IMR-90 (cell line): ENCODE data around the gene ACTR3C. TPM values are rescaled to one million over a fixed set of nuclear protein-coding genes. Genes with fewer than 3 reads are reported as not detected.

Source experiments
- ATAC-seq: fragments of 200-7000 bp; cut with Tn5 transposase; 2 replicates; pipeline ENCODE4 v1.9.1; 2020; ENCODE audit warnings: low read depth, mild to moderate bottlenecking, moderate library complexity
- BruUV-seq: library from RNA; stranded (reverse); fragments of 400-500 nt; replicated peaks from 2 replicates; lab custom pipeline; 2021; lab: Mats Ljungman, UMichigan
- CTCF ChIA-PET: fragments of 300-600 bp; formaldehyde crosslinking; extraction: SDS; loops from one replicate; lab custom pipeline; 2021; ENCODE audit warnings: antibody characterized with exemption; lab: Yijun Ruan, JAX
- POLR2A ChIA-PET: fragments of 300-600 bp; sonication (Branson Sonifier 250); formaldehyde crosslinking; loops from one replicate; lab custom pipeline; 2022; ENCODE audit warnings: antibody characterized with exemption; ENCODE audit not compliant: unreplicated experiment; lab: Charles Lee
- DNase-seq: peaks from one replicate; pipeline ENCODE4 v3.0.0; 2013
- H2AFZ ChIP-seq: replicated peaks from 2 replicates; pipeline ENCODE3; 2013; ENCODE audit warnings: low read length, mild to moderate bottlenecking; ENCODE audit not compliant: poor library complexity
- H2AK5ac ChIP-seq: 2 replicates; pipeline ENCODE4 v1.6.1; 2013; ENCODE audit warnings: low read depth, low read length, inconsistent platforms
- H2AK9ac ChIP-seq: replicated peaks from 2 replicates; pipeline ENCODE3; 2013; ENCODE audit warnings: mild to moderate bottlenecking, low read depth, low read length, moderate library complexity; ENCODE audit not compliant: poor library complexity
- H2BK120ac ChIP-seq: 2 replicates; pipeline ENCODE4 v1.6.1; 2013; ENCODE audit warnings: low read depth, low read length, inconsistent platforms
- H2BK15ac ChIP-seq: 3 replicates; pipeline ENCODE4 v1.6.1; 2013; ENCODE audit warnings: low read depth, low read length, inconsistent platforms
- H2BK20ac ChIP-seq: 2 replicates; pipeline ENCODE4 v1.6.1; 2013; ENCODE audit warnings: low read depth, mild to moderate bottlenecking, inconsistent platforms, low read length, moderate library complexity
- H2BK5ac ChIP-seq: 2 replicates; pipeline ENCODE4 v1.6.1; 2013; ENCODE audit warnings: mild to moderate bottlenecking, low read depth, low read length, inconsistent platforms; ENCODE audit not compliant: poor library complexity, severe bottlenecking
- H3K14ac ChIP-seq: replicated peaks from 2 replicates; pipeline ENCODE4 v1.6.1; 2013; ENCODE audit warnings: low read depth, low read length, inconsistent platforms
- H3K18ac ChIP-seq: 2 replicates; pipeline ENCODE4 v1.6.1; 2013; ENCODE audit warnings: low read depth, low read length, control low read depth
- H3K23ac ChIP-seq: 2 replicates; pipeline ENCODE4 v1.6.1; 2013; ENCODE audit warnings: low read depth, low read length, inconsistent platforms
- H3K27ac ChIP-seq: 2 replicates; pipeline ENCODE4 v1.5.1; 2013; ENCODE audit warnings: mild to moderate bottlenecking, control low read depth, low read length; ENCODE audit not compliant: insufficient read depth
- H3K27me3 ChIP-seq: 2 replicates; pipeline ENCODE4 v1.6.1; 2013; ENCODE audit warnings: low read length; ENCODE audit not compliant: control insufficient read depth, insufficient read depth
- H3K36me3 ChIP-seq: 2 replicates; pipeline ENCODE4 v1.6.1; 2013; ENCODE audit warnings: low read length, mixed read lengths; ENCODE audit not compliant: control insufficient read depth, insufficient read depth
- H3K4ac ChIP-seq: 2 replicates; pipeline ENCODE4 v1.6.1; 2013; ENCODE audit warnings: low read depth, low read length, inconsistent platforms
- H3K4me1 ChIP-seq: 2 replicates; pipeline ENCODE4 v1.6.1; 2013; ENCODE audit warnings: low read length, mixed read lengths; ENCODE audit not compliant: control insufficient read depth, insufficient read depth
- H3K4me2 ChIP-seq: 2 replicates; pipeline ENCODE4 v1.6.1; 2013; ENCODE audit warnings: low read depth, mild to moderate bottlenecking, control low read depth, low read length, moderate library complexity
- H3K4me3 ChIP-seq: 2 replicates; pipeline ENCODE4 v1.5.1; 2013; ENCODE audit warnings: low read depth, mild to moderate bottlenecking, control low read depth, low read length, moderate library complexity; ENCODE audit not compliant: insufficient read depth
- H3K56ac ChIP-seq: 2 replicates; pipeline ENCODE4 v1.6.1; 2013; ENCODE audit warnings: low read length, inconsistent platforms; ENCODE audit not compliant: insufficient read depth; ENCODE audit errors: extremely low read depth
- H3K79me1 ChIP-seq, 2 experiments: 2 replicates each; pipeline ENCODE4 v1.6.1; 2013; ENCODE audit warnings: low read length in 2 of 2, inconsistent platforms in 1 of 2, low read depth in 1 of 2
- H3K9ac ChIP-seq: 2 replicates; pipeline ENCODE4 v1.6.1; 2013; ENCODE audit warnings: low read depth, low read length, control low read depth
- H3K9me1 ChIP-seq: 2 replicates; pipeline ENCODE4 v1.6.1; 2013; ENCODE audit warnings: low read length, inconsistent platforms; ENCODE audit not compliant: insufficient read depth
- H3K9me3 ChIP-seq: 2 replicates; pipeline ENCODE4 v1.6.1; 2013; ENCODE audit warnings: low read length; ENCODE audit not compliant: control insufficient read depth, insufficient read depth
- H4K20me1 ChIP-seq: 2 replicates; pipeline ENCODE4 v1.6.1; 2013; ENCODE audit warnings: low read length, inconsistent platforms; ENCODE audit not compliant: insufficient read depth
- H4K5ac ChIP-seq: 2 replicates; pipeline ENCODE4 v1.6.1; 2013; ENCODE audit warnings: mild to moderate bottlenecking, low read depth, low read length, control low read depth
- H4K8ac ChIP-seq, 2 experiments: 2 replicates each; pipeline ENCODE4 v1.6.1; 2013; ENCODE audit warnings: low read depth in 2 of 2, low read length in 2 of 2, control low read depth in 1 of 2, inconsistent platforms in 1 of 2
- H4K91ac ChIP-seq: 2 replicates; pipeline ENCODE4 v1.6.1; 2013; ENCODE audit warnings: low read depth, low read length, inconsistent platforms; ENCODE audit not compliant: insufficient read depth
- BHLHE40 ChIP-seq: fragments of 150-350 bp; IDR thresholded peaks from 2 replicates; pipeline ENCODE4 v1.6.1; 2016; ENCODE audit warnings: mild to moderate bottlenecking, low read depth, low read length
- CHD1 ChIP-seq: IDR thresholded peaks from 2 replicates; pipeline ENCODE4 v1.6.1; 2012; ENCODE audit warnings: low read depth, low read length, improper control_type of control experiment
- FOS ChIP-seq: fragments of 150-350 bp; IDR thresholded peaks from 2 replicates; pipeline ENCODE4 v1.6.1; 2016; ENCODE audit warnings: low read depth, low read length
- MAFK ChIP-seq: IDR thresholded peaks from 2 replicates; pipeline ENCODE4 v1.6.1; 2012; ENCODE audit warnings: low read depth, low read length, improper control_type of control experiment
- POLR2A ChIP-seq: IDR thresholded peaks from 2 replicates; pipeline ENCODE4 v1.6.1; 2012; ENCODE audit warnings: mild to moderate bottlenecking, low read depth, low read length
- RAD21 ChIP-seq: IDR thresholded peaks from 2 replicates; pipeline ENCODE4 v1.6.1; 2012; ENCODE audit warnings: low read length, improper control_type of control experiment
- RCOR1 ChIP-seq: IDR thresholded peaks from 2 replicates; pipeline ENCODE4 v1.6.1; 2012; ENCODE audit warnings: mild to moderate bottlenecking, low read length, improper control_type of control experiment; ENCODE audit not compliant: insufficient replicate concordance
- RFX5 ChIP-seq: IDR thresholded peaks from 2 replicates; pipeline ENCODE4 v1.8.0; 2012; ENCODE audit warnings: low read depth, mild to moderate bottlenecking, low read length, moderate library complexity
- WGBS, 2 experiments: methylation state at CpG; one replicate each; pipeline versions ENCODE4 v1.1.5 to v1.1.7; 2013; ENCODE audit warnings: missing lambda C conversion rate in 2 of 2; ENCODE audit not compliant: insufficient read length in 1 of 2; ENCODE audit errors: extremely low coverage in 2 of 2; 5-methylcytosine and 5-hydroxymethylcytosine counted together
- dilution Hi-C: fragments of 300-500 bp; cut with HindIII; formaldehyde crosslinking; loops from one replicate; pipeline ENCODE4 v1.14.3; 2018; ENCODE audit warnings: low sequenced_read_pairs; ENCODE audit not compliant: unreplicated experiment
- in situ Hi-C: fragments of 300-500 bp; cut with MboI; formaldehyde crosslinking; loops from 3 replicates; pipeline ENCODE4 v1.14.3; 2019; ENCODE audit warnings: low sequenced_read_pairs, inconsistent platforms, mixed read lengths
- intact Hi-C: fragments of 100-400 bp; cut with micrococcal nuclease; formaldehyde crosslinking; loops from 2 replicates; pipeline ENCODE4 v1.10.0; 2022
- polyA plus RNA-seq, 3 experiments: library from polyadenylated mRNA; depleted of rRNA; stranded (reverse); fragments of >200 nt; gene quantifications; 2 replicates each; pipeline ENCODE4 v1.2.3, GENCODE V29; 2012; ENCODE audit warnings: low replicate concordance in 1 of 3
- total RNA-seq: library from RNA; depleted of rRNA; stranded (reverse); fragments of >200 nt; gene quantifications from 2 replicates; pipeline ENCODE4 v1.2.3, GENCODE V29; 2012
- TF ChIP-seq, protein P1 (sequence below): fragments of 150-350 bp; IDR thresholded peaks from 2 replicates; pipeline ENCODE4 v1.6.1; 2016; ENCODE audit warnings: low read depth, mild to moderate bottlenecking, low read length, moderate library complexity, borderline replicate concordance
- TF ChIP-seq, protein P2 (sequence below): conservative IDR thresholded peaks from 2 replicates; pipeline ENCODE4 v1.5.1; 2012; ENCODE audit warnings: mild to moderate bottlenecking, low read depth, low read length, improper control_type of control experiment

The ACTR3C gene
- total and polyA plus RNA-seq, 2 of the 4 experiments (the other 2 are of a cell fraction) = not detected

DNA sequence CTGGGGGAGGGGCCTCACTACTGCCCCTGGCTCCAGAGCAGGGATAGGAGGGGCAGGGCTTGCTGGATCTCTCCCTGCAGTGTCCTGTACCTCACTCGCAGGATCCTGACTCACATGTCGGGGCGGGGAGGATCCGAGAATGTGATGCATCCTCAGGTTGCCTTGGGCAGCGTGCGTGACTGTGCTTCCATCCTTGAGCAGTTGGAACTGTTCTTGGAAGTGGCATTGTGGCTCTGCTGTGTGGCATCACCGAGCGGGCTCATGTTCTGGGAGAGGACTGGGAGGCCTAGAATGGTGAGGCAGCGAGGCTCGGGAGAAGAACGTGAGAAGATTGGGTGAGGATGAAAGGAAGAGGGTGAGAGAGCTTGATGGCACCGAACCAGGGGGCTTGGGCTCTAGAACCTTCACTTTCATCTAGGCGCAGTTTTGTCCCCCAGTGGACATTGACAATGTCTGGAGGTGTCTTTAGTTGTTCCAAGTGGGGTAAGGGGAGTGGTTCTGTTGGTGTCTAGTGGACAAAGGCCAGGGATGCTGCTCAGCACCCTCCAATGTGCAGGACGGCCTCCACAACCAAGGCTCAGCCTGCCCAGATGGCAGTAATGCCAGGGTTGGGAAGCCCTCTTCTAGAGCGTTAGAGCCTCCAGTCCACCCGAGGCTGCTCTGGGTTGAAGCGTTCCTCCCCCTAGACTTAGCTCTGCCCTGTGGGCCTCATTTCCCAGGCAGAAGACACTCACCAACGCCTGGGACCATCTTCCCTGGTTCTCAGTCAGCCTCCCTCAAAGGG lies 9.7 kb upstream of the ACTR3C start:
- Histone ChIP-seq H3K4me1 (peaks cover 13% of the 10 kb centered on the region), H3K18ac (no peak overlapping the region; the same call in 1 of the 2 replicates), H3K4me3 (no peak overlapping the region), H2AK9ac (no peak overlapping the region), H2BK120ac (peak overlapping the region; percentile 37; the same call in 1 of the 2 replicates), H2BK5ac (no peak overlapping the region), H3K9me1 (peaks cover 7% of the 10 kb centered on the region; the same call in 1 of the 2 replicates), H3K23ac (no peak overlapping the region), H2BK20ac (no peak overlapping the region), H4K20me1 (no peaks in the 10 kb centered on the region), H2BK15ac (peak overlapping the region; percentile 16; the same call in 1 of the 3 replicates), H2AK5ac (peak overlapping the region; percentile 54), H3K9ac (no peak overlapping the region), H3K36me3 (no peaks in the 10 kb centered on the region), H3K9me3 (no peaks in the 10 kb centered on the region), H3K4ac (peak overlapping the region; percentile 39; the same call in 1 of the 2 replicates), H3K27me3 (no peaks in the 10 kb centered on the region), H3K14ac (no peak overlapping the region), H4K5ac (no peak overlapping the region), H3K27ac (no peak overlapping the region), H4K8ac (no peak overlapping the region), H2AFZ (peak overlapping the region; percentile 32), H4K91ac (0 out of 2 replicates have a peak overlapping the region, but pooled peaks have one; percentile 85), H3K79me1 (no peaks in the 10 kb centered on the region), H3K4me2 (no peak overlapping the region), H3K56ac (no peak overlapping the region)
- ChIA-PET CTCF (no interaction called here), POLR2A (no interaction called here)
- ATAC-seq = no peak
- BruUV-seq = no TSS peak
- dilution Hi-C loops (no loop called here), intact Hi-C loops (no loop called here), in situ Hi-C loops (no loop called here)
- WGBS, 2 experiments = 93% methylated on average over 6 of the region's 18 CpGs; no CpG with 5 or more reads in 1 of the 2 experiments
- no peak for DNase-seq
- no peak for TF ChIP-seq RCOR1
- TF ChIP-seq POLR2A = no peak
- no peak for TF ChIP-seq MAFK
- no peak for TF ChIP-seq RFX5
- TF ChIP-seq CHD1 = no peak
- TF ChIP-seq BHLHE40 = no peak
- no peak for TF ChIP-seq FOS
- TF ChIP-seq, protein P1, sequence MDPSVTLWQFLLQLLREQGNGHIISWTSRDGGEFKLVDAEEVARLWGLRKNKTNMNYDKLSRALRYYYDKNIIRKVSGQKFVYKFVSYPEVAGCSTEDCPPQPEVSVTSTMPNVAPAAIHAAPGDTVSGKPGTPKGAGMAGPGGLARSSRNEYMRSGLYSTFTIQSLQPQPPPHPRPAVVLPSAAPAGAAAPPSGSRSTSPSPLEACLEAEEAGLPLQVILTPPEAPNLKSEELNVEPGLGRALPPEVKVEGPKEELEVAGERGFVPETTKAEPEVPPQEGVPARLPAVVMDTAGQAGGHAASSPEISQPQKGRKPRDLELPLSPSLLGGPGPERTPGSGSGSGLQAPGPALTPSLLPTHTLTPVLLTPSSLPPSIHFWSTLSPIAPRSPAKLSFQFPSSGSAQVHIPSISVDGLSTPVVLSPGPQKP = no peak
- TF ChIP-seq RAD21 = no peak
- TF ChIP-seq, protein P2, sequence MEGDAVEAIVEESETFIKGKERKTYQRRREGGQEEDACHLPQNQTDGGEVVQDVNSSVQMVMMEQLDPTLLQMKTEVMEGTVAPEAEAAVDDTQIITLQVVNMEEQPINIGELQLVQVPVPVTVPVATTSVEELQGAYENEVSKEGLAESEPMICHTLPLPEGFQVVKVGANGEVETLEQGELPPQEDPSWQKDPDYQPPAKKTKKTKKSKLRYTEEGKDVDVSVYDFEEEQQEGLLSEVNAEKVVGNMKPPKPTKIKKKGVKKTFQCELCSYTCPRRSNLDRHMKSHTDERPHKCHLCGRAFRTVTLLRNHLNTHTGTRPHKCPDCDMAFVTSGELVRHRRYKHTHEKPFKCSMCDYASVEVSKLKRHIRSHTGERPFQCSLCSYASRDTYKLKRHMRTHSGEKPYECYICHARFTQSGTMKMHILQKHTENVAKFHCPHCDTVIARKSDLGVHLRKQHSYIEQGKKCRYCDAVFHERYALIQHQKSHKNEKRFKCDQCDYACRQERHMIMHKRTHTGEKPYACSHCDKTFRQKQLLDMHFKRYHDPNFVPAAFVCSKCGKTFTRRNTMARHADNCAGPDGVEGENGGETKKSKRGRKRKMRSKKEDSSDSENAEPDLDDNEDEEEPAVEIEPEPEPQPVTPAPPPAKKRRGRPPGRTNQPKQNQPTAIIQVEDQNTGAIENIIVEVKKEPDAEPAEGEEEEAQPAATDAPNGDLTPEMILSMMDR = no peak
